OCI-LY1 (cell line): ENCODE data around the gene TSNAXIP1.

Experiments used
- H2AFZ ChIP-seq: fragments of 200-600 bp; sonication (generic), shearing (Covaris generic); 2 replicates; pipeline ENCODE4 v1.6.0; 2014; ENCODE audit warnings: antibody characterized with exemption, mild to moderate bottlenecking, low read length
- H3F3A ChIP-seq: fragments of 200-600 bp; sonication (generic), shearing (Covaris generic); 2 replicates; pipeline ENCODE4 v1.6.0; 2014; ENCODE audit warnings: mild to moderate bottlenecking, antibody characterized with exemption, low read length, moderate library complexity; ENCODE audit not compliant: insufficient read depth
- H3K27ac ChIP-seq: fragments of 200-600 bp; sonication (generic); 2 replicates; pipeline ENCODE4 v1.5.1; 2014; ENCODE audit warnings: low read length, mixed run types, mild to moderate bottlenecking, low read depth; ENCODE audit not compliant: poor library complexity, severe bottlenecking
- H3K27me3 ChIP-seq: fragments of 200-600 bp; sonication (generic); 2 replicates; pipeline ENCODE4 v1.6.0; 2014; ENCODE audit warnings: antibody characterized with exemption, mild to moderate bottlenecking, low read length, moderate library complexity; ENCODE audit not compliant: insufficient read depth
- H3K36me3 ChIP-seq: fragments of 200-600 bp; sonication (generic); 2 replicates; pipeline ENCODE4 v1.6.1; 2014; ENCODE audit warnings: mild to moderate bottlenecking, antibody characterized with exemption, low read length, moderate library complexity, mixed read lengths; ENCODE audit not compliant: insufficient read depth
- H3K4me1 ChIP-seq: fragments of 200-600 bp; sonication (generic); 2 replicates; pipeline ENCODE4 v1.5.1; 2014; ENCODE audit warnings: mild to moderate bottlenecking, low read length, moderate library complexity; ENCODE audit not compliant: insufficient read depth, severe bottlenecking
- H3K4me2 ChIP-seq: fragments of 200-600 bp; sonication (generic), shearing (Covaris generic); 2 replicates; pipeline ENCODE4 v1.6.1; 2014; ENCODE audit warnings: low read length
- H3K4me3 ChIP-seq: fragments of 200-600 bp; sonication (generic); 2 replicates; pipeline ENCODE4 v1.5.1; 2014; ENCODE audit warnings: low read length, low read depth, mild to moderate bottlenecking, mixed read lengths; ENCODE audit not compliant: poor library complexity, severe bottlenecking
- H3K79me2 ChIP-seq: fragments of 200-600 bp; shearing (Covaris generic); 2 replicates; pipeline ENCODE4 v1.6.1; 2016; ENCODE audit warnings: mixed run types, low read length, mixed read lengths; ENCODE audit not compliant: insufficient read depth
- H3K9ac ChIP-seq: fragments of 200-600 bp; sonication (generic), shearing (Covaris generic); 2 replicates; pipeline ENCODE4 v1.6.1; 2014; ENCODE audit warnings: mild to moderate bottlenecking, low read length, mixed read lengths
- H3K9me2 ChIP-seq: fragments of 200-600 bp; sonication (generic), shearing (Covaris generic); 2 replicates; pipeline ENCODE4 v1.6.1; 2014; ENCODE audit warnings: low read depth, mild to moderate bottlenecking, low read length, mixed read lengths
- H3K9me3 ChIP-seq: fragments of 200-600 bp; shearing (Covaris generic); 2 replicates; pipeline ENCODE4 v1.6.1; 2014; ENCODE audit warnings: low read length, mixed read lengths
- H4K20me1 ChIP-seq: fragments of 200-600 bp; sonication (generic), shearing (Covaris generic); 2 replicates; pipeline ENCODE4 v1.6.0; 2016; ENCODE audit warnings: mild to moderate bottlenecking, low read length; ENCODE audit not compliant: insufficient read depth
- EZH2 ChIP-seq: fragments of 200-600 bp; sonication (generic), shearing (Covaris generic); IDR thresholded peaks from 2 replicates; pipeline ENCODE4 v1.8.0; 2017; ENCODE audit warnings: borderline replicate concordance, mixed run types, mild to moderate bottlenecking, antibody characterized with exemption, low read length, moderate library complexity, mixed read lengths
- TF ChIP-seq, protein P1 (sequence below): fragments of 200-600 bp; sonication (generic), shearing (Covaris generic); IDR thresholded peaks from 2 replicates; pipeline ENCODE4 v1.5.1; 2017; ENCODE audit warnings: mild to moderate bottlenecking, antibody characterized with exemption, low read length, moderate library complexity, mixed read lengths

Gene TSNAXIP1

DNA sequence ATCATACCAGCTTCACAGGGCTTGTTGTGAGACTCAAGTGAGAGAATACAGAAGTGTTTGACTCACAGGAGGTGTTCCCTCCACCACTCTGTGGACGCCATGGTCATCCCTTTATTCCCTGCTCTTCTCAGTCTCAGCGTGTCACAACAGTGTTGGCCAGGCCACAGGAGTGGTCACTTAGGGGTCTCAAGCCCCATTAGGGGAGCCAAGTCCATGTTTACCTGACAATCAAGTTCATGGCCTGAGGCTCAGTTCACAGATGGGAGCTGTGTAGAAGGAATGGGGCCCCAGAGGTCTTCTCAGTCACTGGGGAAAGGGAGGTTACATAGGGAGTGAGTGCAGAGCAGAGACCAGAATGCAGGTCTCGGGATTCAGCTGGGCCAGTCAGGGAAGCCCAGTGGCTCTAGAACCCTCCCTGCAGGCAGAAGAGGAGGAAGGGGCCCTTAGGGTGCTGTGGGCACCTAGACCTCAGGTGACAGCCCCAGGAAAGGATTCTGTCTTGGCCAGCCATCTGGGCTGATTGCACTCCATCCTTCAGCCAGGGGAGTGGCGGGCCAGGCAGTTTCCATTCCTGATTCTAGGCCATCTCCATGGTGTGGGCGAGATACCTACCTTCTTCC is 50.3 kb downstream of the TSNAXIP1 start:
- no peaks in the 10 kb centered on the region for H3K9me2 ChIP-seq
- H4K20me1 ChIP-seq = no peaks in the 10 kb centered on the region
- no peaks in the 10 kb centered on the region for H3K27me3 ChIP-seq
- peaks cover 19% of the 10 kb centered on the region; the same call in 1 of the 2 replicates for H3K36me3 ChIP-seq
- H3K4me3 ChIP-seq = no peak overlapping the region
- no peaks in the 10 kb centered on the region for H3F3A ChIP-seq
- peaks cover 80% of the 10 kb centered on the region for H3K79me2 ChIP-seq
- H3K27ac ChIP-seq = no peak overlapping the region
- no peak overlapping the region for H3K9ac ChIP-seq
- H3K9me3 ChIP-seq = no peaks in the 10 kb centered on the region
- H3K4me2 ChIP-seq = no peak overlapping the region
- no peak for TF ChIP-seq EZH2
- TF ChIP-seq, protein P1, sequence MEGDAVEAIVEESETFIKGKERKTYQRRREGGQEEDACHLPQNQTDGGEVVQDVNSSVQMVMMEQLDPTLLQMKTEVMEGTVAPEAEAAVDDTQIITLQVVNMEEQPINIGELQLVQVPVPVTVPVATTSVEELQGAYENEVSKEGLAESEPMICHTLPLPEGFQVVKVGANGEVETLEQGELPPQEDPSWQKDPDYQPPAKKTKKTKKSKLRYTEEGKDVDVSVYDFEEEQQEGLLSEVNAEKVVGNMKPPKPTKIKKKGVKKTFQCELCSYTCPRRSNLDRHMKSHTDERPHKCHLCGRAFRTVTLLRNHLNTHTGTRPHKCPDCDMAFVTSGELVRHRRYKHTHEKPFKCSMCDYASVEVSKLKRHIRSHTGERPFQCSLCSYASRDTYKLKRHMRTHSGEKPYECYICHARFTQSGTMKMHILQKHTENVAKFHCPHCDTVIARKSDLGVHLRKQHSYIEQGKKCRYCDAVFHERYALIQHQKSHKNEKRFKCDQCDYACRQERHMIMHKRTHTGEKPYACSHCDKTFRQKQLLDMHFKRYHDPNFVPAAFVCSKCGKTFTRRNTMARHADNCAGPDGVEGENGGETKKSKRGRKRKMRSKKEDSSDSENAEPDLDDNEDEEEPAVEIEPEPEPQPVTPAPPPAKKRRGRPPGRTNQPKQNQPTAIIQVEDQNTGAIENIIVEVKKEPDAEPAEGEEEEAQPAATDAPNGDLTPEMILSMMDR = no peak
- H3K4me1 ChIP-seq = no peaks in the 10 kb centered on the region
- H2AFZ ChIP-seq = no peak overlapping the region

DNA sequence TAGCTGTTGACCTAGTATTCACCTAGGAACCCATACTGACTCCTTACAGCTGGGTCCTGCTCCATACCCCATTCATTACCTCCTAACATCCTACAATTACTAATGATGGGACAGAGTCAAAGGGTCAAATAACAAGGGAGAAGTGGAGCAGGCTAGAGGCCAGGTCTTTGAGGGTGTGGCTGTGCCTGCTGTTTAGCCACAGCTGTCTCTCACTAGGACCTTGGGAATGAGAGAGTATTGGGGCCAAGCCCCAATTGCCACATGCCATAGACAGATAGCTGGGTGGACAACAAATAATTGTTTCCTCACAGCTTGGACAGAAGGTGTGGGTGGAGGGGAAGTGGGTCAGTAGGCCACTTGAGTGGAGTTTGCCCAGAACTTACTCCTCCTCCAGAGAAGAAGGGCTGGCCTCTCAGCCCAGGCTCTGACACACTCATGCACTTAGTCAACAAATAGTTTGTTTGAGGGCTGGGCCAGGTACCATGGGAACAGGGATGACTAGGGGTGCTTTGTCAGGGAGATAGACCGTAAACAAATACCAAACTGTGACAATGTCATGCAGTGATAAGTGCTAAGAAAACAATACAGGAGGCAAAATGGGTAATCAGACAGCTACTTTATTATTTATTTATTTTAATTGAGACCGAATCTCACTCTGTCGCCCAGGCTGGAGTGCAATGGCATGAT is 51.0 kb downstream of the TSNAXIP1 start:
- Histone ChIP-seq H3K4me3 (no peak overlapping the region), H3K4me2 (no peak overlapping the region), H3K27ac (no peak overlapping the region), H3K79me2 (peaks cover 82% of the 10 kb centered on the region), H2AFZ (no peak overlapping the region), H4K20me1 (no peaks in the 10 kb centered on the region), H3K9me2 (no peaks in the 10 kb centered on the region), H3K27me3 (no peaks in the 10 kb centered on the region), H3K9ac (no peak overlapping the region), H3K9me3 (no peaks in the 10 kb centered on the region), H3K36me3 (peaks cover 23% of the 10 kb centered on the region; the same call in 1 of the 2 replicates), H3F3A (no peaks in the 10 kb centered on the region), H3K4me1 (no peaks in the 10 kb centered on the region)
- TF ChIP-seq, protein P1 = no peak
- no peak for TF ChIP-seq EZH2

DNA sequence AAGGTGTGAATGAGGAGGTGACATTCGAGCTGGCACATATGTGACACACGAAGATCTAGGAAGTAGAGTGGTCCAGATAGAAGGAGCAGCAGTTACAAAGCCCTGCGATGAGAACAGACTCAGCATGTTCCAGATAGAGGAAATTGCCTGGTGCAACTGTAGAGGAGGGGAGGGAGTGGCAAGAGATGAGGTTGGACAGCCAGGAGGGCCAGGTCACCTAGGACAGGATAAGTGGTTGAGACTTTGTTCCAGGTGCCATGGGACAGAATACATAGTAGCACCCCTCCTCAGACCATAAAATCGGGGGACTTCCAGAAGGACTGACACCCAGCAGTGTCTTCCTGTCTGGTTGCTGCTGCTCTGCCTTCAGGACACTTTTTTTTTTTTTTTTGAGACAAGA is 51.8 kb downstream of the TSNAXIP1 start:
- Histone ChIP-seq H3K9me3 (no peaks in the 10 kb centered on the region), H3K9ac (no peak overlapping the region), H2AFZ (no peak overlapping the region), H3K27me3 (no peaks in the 10 kb centered on the region), H3K4me2 (no peak overlapping the region), H3K4me1 (no peaks in the 10 kb centered on the region), H3K79me2 (peaks cover 82% of the 10 kb centered on the region), H3K27ac (no peak overlapping the region), H3K36me3 (peaks cover 26% of the 10 kb centered on the region; the same call in 1 of the 2 replicates), H3F3A (no peaks in the 10 kb centered on the region), H4K20me1 (no peaks in the 10 kb centered on the region), H3K9me2 (no peaks in the 10 kb centered on the region), H3K4me3 (no peak overlapping the region)
- TF ChIP-seq, protein P1 = no peak
- no peak for TF ChIP-seq EZH2
